Dermis blood vessel endothelial cell (primary cell): ENCODE measurements around the gene POU3F3. TPM values are rescaled to one million over a fixed set of nuclear protein-coding genes. Genes with fewer than 3 reads are reported as not detected.

Experiments used
- DNase-seq: peaks from one replicate; pipeline ENCODE4 v3.0.0; 2010
- total RNA-seq: library from RNA; depleted of rRNA; stranded (reverse); fragments of >200 nt; gene quantifications from 2 replicates; pipeline ENCODE4 v1.2.3, GENCODE V29; 2014

POU3F3 gene
- total RNA-seq, 1 donor from 2014 or later, result 0.34 TPM

DNA sequence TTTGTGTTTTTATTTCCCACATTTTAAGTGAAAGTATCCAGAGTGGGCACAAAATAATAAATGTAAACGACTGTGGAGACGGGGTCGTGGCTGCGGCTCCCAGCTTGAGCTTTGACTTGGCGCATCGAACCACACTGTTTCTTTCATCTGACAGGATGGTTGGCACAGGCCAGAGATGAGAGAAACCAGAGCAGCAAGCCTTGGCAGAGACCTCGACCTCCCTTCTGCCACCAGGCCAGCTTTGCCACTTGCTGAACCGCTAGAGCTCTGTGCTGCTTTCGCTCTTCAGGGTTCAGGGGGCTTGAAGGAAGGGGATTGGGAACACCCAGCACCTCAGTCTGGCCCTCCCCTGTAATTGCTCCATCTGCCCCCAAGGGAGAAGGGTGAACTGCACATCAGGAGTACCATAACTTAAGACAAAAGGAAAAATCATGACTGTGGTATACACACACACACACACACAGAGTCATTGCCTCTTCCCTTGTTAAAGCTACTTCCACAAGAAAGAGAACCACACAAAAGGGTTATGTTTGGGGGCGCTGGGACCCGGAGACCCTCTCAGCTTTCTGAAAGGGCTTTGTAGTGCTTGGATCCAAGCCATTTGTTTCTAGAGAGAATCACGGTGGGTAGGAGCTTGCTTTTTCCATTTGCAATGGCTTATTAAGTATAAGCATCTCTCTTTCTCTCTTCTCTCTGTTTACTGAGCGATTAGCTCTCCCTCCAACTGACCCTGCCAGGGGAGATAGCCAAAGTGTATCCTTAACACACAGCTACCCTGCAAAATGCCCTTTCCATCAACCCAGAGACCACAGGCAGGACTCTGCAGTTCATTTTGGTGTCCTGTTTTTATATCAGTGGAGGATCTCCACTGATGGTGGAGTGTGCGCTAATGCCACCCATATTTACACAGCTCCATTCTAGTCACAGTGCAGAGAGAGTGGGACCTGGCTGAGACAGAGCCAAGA lies 23.0 kb downstream of the POU3F3 start:
- DNase-seq, result no peak

DNA sequence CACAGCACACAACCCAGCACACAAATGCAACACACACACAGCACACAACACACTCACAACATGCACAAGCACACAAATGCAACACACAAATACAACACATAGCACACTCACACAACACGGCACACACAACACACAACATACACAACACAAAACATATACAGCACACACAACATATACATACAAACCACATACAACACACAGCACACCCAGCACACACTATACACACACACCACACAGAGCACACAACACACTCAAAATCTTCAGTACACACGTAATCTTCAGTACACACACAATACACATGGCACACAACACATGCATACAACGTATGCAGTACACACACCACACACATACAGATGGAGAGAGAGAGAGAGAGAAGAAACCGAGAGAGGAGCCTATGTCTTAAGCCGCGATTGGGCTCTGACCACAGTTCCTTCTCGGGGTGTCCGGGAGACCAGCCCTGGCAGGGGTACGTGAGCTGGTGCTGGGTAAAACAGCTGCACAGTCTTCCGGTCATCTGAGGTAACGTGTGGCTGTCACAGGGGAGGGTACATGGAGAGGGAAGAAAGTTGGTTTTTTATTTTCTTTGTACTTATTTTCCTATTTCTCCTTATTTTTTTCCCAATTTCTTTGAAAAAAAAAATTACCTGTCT lies 25.1 kb downstream of the POU3F3 start:
- no peak for DNase-seq

DNA sequence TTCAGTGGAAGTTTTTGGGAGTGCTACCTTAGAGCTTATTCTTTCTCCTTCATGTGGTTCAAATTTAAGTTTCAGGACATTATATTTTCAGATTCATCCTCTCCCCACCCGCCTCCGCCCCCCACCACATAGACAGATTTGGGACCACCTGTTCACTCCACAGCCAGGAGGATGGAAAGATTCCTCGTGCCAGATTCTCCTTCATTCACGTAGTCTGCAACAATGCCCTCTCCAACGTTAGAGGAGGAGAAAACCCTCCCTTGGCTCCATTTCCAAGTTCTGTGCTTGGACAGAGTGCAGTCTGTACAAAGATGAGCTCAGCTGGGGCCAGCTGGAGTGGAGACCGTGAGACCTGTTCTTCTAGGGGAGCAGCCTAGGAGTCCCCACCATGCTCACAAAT lies 26.2 kb downstream of the POU3F3 start:
- DNase-seq, result no peak

DNA sequence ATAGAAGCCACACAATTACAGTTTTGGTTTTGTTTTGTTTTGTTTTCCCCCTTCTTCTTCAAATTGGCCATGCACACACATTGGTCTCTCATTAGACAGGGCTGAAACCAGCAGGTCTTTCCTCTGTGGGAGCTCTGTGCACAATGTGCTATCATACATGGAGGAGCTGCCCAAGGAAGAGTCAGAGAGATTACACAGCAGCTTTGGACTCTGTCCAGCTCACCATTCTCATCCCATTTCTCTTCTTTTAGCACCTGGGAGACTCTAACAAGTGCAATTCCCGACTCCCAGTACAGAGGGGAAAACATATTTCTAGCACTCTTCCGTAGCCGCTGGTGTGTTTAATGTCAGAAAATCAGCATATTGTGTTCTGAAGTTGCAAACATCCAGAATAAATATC lies 29.4 kb downstream of the POU3F3 start:
- no peak for DNase-seq

DNA sequence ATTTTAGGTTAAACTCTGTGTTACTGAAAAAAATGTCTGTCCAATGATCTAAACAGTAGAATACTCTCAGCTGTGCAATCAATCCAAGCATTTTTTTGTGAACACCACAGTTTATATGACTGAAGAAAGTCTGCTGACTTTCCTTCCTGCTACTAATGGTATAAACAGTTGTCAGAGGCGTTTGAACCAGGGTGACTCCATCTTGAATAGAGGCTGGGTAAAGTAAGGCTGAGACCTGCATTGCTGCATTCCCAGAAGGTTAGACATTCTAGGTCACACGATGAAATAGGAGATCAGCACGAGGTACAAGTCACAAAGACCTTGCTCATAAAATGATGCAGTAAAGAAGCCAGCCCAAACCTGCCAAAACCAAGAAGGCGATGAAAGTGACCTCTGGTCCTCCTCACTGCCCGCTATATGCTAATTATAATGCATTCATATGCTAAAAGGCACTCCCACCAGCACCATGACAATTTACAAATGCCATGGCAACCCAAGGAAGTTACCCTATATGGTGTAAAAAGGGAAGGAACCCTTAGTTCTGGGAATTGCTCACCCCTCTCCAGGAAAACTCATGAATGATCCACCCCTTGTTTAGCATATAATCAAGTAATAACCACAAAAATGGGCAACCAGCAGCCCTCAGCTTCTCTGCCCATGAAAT lies 31.3 kb downstream of the POU3F3 start:
- DNase-seq, result no peak

DNA sequence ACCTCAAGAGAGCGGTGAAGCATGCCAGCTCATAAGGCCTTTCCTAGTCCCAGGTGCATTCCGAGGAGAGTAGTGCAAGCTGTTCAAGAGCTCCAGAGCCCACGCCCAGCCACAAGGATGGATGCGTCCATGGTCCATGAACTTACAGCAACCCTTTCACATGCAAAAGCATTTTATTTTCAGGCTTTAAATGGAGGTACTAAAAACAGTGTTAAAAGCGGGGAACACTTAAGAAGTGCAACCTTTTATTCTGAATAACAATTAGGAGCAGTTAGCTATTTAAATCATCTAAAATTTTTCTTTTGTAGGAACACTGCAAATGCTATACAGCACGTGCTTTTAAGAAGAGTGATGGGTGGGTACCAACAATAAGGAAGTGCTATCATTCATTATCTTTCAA lies 33.8 kb downstream of the POU3F3 start:
- no peak for DNase-seq

DNA sequence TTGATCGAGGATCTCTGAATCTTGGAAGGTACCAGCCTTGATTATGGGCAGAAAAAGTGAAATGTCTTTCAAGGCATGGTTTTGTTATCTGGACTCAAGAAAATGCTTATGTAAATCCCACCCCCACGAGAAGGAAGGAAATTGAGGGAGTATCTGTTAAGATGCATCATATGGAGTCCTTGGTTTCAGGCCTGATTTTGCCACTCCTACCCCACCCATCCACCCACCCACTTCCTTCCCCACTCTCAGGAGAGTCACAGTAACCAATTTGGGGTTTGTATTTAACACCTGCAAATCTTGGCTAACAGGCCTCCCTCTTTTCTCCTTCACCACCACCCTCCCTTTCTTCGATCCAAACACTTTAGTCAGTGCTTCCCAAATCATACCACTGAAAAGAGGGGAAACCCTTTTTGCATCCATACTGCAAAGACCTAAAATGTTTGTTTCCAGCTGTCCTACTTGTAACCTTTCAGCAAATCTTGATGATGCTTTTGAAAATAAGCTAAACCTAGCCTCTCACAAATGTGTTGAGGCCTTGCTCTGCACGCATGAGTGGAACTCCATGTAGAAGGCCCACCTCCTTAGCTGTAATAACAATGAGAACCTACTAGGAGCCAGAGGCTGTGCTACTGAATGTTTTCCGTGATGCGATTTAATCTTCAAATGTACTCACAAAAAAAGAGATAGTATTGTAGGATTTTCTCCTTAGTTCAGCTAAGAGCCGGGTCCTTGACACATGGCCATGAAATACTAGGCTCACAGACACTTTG lies 34.8 kb downstream of the POU3F3 start:
- no peak for DNase-seq

DNA sequence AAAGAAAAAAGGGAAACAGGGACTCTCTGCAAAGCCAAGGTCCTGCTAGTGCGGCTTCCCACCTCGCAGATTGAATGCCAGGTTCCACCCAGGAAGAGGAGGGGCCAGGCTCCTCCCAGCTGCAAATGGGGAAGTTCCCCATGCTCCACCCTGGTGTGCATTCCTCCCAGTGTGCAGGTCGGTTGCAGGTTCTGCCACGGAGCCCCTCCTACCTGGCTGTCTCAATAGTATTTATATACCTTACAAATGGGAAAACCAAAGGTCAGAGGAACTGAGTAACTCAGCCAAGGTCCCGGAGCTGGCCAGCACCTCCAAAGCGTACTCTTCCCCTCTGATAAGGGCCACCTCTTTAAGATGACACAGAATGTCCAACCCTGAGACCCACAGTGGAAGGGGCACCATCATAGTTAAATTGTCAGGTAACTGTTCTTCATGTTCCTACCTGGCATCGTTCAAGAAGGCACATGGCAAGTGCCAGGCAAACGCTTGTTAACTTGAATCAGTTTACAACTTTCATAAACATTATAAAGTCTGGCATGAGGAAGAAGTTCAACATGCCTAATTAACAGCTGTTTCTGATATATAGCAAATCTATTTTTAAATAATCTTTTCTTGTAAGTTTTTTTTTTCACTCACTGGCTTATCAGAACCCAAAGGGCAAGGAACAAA lies 35.5 kb downstream of the POU3F3 start:
- DNase-seq, result no peak

DNA sequence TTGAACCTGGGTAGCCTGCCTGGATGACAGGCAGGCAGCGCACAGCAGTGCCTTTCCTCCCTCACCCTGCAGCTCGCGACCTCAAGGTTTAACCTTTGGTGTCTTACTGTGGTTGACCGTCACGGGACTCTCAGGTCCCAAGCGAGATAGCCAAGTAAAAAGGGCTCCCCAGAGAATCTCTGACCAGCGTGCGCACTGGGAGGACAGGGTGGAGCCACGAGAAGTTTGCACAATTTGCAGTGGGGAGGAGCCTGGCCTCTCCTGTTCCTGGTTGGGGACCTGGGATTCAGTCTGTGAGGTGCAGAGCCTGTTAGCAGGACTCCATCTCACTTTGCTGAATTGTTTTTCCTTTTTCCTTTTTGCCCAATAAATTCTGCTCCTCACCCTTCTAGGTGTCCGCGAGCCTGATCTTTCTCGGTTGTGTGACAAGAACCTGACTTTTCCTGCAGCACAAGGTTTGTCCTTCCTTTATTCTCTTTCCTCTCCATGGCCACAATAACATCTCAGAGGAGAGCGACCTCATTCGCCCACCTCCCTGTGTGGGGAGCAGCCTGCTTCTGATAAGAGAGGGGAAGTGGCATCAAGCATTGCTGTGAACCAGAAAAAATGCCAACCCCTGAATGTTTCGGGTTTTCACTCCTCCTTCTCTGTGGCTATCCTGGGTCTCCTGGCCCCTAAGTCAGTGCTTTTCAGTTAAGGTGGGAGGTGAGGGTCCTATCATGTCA lies 36.2 kb downstream of the POU3F3 start:
- no peak for DNase-seq

DNA sequence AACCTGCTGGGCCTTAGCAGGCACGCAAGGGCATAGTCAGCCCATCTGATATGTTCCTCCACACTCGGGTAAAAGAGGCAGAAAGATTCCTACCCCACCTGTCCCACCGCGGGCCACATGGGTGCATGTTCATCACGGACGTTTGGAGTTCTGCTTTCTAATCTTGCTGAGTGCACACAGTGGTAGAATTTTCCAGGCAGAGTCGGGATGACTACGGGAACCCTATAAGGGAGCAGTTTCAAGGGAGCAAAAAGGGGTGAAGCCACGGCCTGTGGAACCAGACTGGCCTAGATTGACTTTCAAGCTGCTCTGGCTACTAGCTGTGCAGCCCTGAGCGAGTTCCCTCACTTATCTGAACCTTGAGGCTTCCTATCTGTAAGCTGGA lies 36.8 kb downstream of the POU3F3 start:
- no peak for DNase-seq

DNA sequence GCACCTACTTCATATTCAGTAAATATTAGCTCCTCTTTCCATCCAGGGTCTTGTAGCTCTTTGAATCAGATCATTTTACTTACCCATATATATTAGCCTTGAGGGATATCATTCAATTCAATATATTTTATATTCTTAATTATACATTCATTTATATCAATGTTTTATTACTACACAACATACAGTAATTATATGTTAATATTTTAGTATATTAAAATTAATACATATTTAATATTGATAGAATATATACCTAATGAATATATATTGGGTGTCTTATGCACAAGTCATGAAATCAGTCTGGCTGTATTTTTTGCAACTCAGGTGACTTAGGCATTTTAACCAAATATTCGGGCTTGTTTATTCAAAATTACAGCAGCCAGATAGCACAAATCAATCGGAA lies 37.2 kb downstream of the POU3F3 start:
- no peak for DNase-seq

DNA sequence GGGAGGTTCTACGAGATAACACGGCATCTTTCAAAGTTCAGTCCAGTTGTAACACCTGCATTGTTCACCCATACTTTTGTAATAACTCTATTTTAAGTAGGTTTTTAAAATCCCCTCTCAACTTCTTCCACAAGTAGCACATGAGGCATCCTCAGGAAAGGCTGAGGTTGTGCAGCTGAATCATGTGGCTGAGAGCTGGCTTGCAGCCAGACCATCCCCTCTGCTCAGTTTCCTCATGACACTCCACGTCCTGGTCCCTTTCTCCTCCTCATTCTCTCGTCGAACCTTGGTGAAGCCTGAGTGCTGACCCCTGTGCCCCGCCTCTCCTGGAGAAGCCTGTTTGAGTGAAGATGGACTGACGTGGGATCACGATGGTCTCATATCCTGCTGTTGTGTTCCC lies 42.5 kb downstream of the POU3F3 start:
- DNase-seq, result no peak

DNA sequence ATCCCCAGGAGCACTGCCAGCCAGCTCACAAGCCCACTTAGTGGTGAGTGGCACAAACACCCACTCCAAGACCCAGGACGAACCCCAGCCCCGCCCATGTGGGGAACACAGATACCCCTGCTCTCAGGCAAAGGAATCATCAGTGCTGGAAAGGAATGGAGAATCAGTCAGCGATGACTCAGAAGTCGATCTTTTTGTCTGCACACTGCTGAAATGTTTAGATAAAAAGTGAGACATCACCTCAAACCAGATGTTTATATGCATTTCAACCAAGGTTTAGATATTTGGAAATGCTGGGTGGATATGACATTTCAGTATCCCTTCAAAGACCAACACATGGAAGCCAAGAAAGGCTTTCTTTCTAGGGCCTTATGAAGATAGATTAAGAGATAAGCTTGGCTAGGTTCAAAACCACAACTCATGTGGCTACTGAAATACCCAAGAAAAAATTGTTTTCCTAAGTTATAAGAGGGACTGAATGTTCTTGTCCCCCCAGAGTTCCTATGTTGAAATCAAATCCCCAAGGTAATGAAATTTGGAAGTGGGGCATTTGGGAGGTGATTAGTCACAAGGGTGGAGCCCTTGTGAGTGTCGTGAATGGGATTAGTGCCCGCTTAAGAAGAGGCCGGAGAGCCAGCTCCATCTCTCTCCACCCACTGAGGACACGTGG lies 43.7 kb downstream of the POU3F3 start:
- DNase-seq, result no peak

DNA sequence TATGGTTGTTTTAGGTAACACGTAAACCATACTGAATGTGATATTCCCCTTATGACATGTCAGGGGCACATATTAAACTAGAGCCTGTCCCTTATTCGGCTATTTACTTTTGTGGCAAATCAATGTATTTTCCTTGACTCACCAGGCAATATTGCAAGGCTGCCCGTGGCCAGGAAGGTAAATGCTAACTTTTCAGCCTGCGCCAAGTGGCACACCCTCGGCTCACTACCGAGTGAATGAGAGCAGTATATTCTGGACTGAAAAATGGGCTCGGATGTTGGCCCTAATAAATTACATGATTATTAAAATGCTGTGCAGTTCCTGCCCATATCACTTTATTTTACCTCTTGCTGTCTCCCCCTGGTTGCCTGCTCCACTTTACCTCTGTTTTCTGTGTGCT lies 46.7 kb downstream of the POU3F3 start:
- DNase-seq, result no peak

DNA sequence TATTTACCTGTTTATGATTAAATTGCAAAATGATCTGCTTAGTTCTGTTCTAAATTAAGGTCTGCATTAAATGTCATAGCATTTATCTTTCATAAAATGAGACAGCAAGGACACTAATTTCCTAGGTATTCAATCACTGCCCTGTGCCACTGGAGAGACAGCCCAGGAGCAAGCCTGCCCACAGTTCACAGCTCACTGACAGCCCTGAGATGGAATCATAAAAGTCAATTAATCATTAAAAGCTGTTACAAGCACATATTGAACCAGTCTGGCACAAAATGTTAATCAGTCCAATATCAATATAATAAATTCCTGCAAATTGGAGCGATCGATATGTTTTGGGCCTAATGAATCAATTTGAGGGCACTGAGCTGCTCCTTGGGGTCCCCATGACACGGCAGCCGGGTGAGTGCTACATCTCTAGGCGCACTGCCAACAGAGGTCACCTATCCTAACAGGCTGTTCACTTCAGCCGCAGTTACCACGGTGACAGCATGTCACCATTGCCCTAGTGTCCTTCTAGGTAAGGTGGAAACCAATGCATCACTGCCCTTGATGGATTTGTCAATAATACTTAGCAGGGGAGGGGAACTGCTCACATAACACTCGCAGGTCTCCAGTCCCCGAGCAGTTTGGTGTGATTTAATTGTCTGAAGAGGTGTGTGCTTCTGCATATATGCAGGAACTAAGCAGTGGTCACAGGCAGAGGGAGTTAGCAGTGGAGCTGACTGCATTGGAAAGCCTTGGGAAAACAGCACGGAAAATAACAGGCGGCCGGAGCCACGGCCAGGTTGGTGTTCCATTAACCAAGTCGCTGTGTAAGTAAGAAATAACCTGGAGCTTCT lies 47.3 kb downstream of the POU3F3 start:
- DNase-seq, result no peak

DNA sequence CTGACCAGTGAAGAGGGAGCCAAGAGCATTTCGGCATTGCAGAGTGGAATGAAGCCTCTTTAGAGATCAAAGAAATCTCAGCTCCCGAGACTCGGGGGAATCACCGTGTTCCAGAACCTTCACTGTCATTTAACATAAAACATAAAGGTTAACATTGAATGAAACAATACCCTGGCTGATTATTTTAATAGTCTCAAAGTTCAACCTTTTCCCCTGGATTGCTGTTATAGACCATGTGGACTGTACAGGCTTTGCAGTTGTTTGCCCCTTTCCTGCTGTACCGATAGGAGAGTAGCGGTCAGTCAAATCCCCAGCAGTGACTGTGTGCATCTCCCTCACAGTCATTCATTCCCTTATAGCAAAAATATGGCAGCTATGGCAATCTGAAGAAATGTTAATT lies 48.4 kb downstream of the POU3F3 start:
- DNase-seq, result no peak
